ENCODE data around the gene PLPP1.

The PLPP1 gene

GRCh38 chr5:55534436-55535198 lies at the start of gene PLPP1:
TSS of gene PLPP1 (minus strand) at chr5:55534964. CDS start at chr5:55534629, 335 bp downstream.
- peak; percentile 89 for DNase-seq (ENCODE audit: low spot score)

GRCh38 chr5:55583578-55583977 lies 48.8 kb upstream of the PLPP1 start:
- no peak for DNase-seq (ENCODE audit: low spot score)

GRCh38 chr5:55582256-55582655 lies 47.5 kb upstream of the PLPP1 start:
- DNase-seq (ENCODE audit: low spot score) = no peak

- DNase-seq (ENCODE audit: low spot score) = no peak
Measured at GRCh38 chr5:55580042-55580441, 45.3 kb upstream of the PLPP1 start.

- DNase-seq (ENCODE audit: low spot score) = no peak
Measured at GRCh38 chr5:55578771-55579170, 44.0 kb upstream of the PLPP1 start.

- no peak for DNase-seq (ENCODE audit: low spot score)
Measured at GRCh38 chr5:55577353-55578060, 42.7 kb upstream of the PLPP1 start.

- no peak for DNase-seq (ENCODE audit: low spot score)
Measured at GRCh38 chr5:55576661-55577060, 41.9 kb upstream of the PLPP1 start.

- no peak for DNase-seq (ENCODE audit: low spot score)
Measured at GRCh38 chr5:55575815-55576583, 41.2 kb upstream of the PLPP1 start.

GRCh38 chr5:55572600-55572999 lies 37.8 kb upstream of the PLPP1 start:
- no peak for DNase-seq (ENCODE audit: low spot score)

- DNase-seq (ENCODE audit: low spot score) = no peak
Measured at GRCh38 chr5:55572020-55572419, 37.3 kb upstream of the PLPP1 start.

- no peak for DNase-seq (ENCODE audit: low spot score)
Measured at GRCh38 chr5:55570570-55570969, 35.8 kb upstream of the PLPP1 start.

- peak; percentile 3 for DNase-seq (ENCODE audit: low spot score)
Measured at GRCh38 chr5:55570026-55570425, 35.3 kb upstream of the PLPP1 start.

- no peak for DNase-seq (ENCODE audit: low spot score)
Measured at GRCh38 chr5:55569513-55569865, 34.7 kb upstream of the PLPP1 start.

- DNase-seq (ENCODE audit: low spot score) = no peak
Measured at GRCh38 chr5:55568654-55569512, 34.1 kb upstream of the PLPP1 start.

GRCh38 chr5:55564721-55565120 lies 30.0 kb upstream of the PLPP1 start:
- DNase-seq (ENCODE audit: low spot score) = no peak

GRCh38 chr5:55558484-55558883 lies 23.7 kb upstream of the PLPP1 start:
- no peak for DNase-seq (ENCODE audit: low spot score)

- DNase-seq (ENCODE audit: low spot score) = no peak
Measured at GRCh38 chr5:55557123-55557522, 22.4 kb upstream of the PLPP1 start.

GRCh38 chr5:55554585-55555202 lies 19.9 kb upstream of the PLPP1 start:
- no peak for DNase-seq (ENCODE audit: low spot score)

GRCh38 chr5:55551904-55552303 lies 17.1 kb upstream of the PLPP1 start:
- DNase-seq (ENCODE audit: low spot score) = no peak

- DNase-seq (ENCODE audit: low spot score) = no peak
Measured at GRCh38 chr5:55551358-55551757, 16.6 kb upstream of the PLPP1 start.

GRCh38 chr5:55547781-55548180 lies 13.0 kb upstream of the PLPP1 start:
- DNase-seq (ENCODE audit: low spot score) = peak; percentile 55

Measured in kidney tubule cell (primary cell).